ENCODE measurements around the gene PSMG1.

- TF ChIP-seq CTCF (IDR thresholded peaks at IDR 0.05), result no peak
- no peak for TF ChIP-seq POLR2A (IDR thresholded peaks at IDR 0.05)
- TF ChIP-seq EP300 (IDR thresholded peaks at IDR 0.05), result no peak
- TF ChIP-seq POLR2AphosphoS5 (IDR thresholded peaks at IDR 0.05), result no peak
These were observed 32.9 kb downstream of the PSMG1 start for GRCh38 chr21:39150316-39150715.
